Natural killer cell (primary cell): ENCODE data around the gene RAB8B. TPM values are rescaled to one million over a fixed set of nuclear protein-coding genes. Genes with fewer than 3 reads are reported as not detected.

ENCODE experiments used
- ATAC-seq, 3 donors: fragments of 150-1000 bp in 2 of 3; fragments of 200-7000 bp in 1 of 3; cut with Tn5 transposase; 1 replicate in 1 of 3; 2 replicates in 2 of 3; pipeline ENCODE4 v1.10.0; 2021; ENCODE audit warnings: mild to moderate bottlenecking in 2 of 3, moderate library complexity in 2 of 3
- DNase-seq, 2 donors: peaks; one replicate each; pipeline versions ENCODE4 v3.0.0 to v3.0.0-alpha.2; 2013 to 2021; ENCODE audit warnings: mixed read lengths in 1 of 2
- H3K27ac ChIP-seq: one replicate; pipeline ENCODE4 v1.5.1; 2013; ENCODE audit warnings: mild to moderate bottlenecking, low read length
- H3K27me3 ChIP-seq: one replicate; pipeline ENCODE4 v1.6.1; 2013; ENCODE audit warnings: low read length; ENCODE audit not compliant: control insufficient read depth, insufficient read depth
- H3K36me3 ChIP-seq: one replicate; pipeline ENCODE4 v1.6.1; 2013; ENCODE audit warnings: low read length; ENCODE audit not compliant: control insufficient read depth, insufficient read depth
- H3K4me1 ChIP-seq: one replicate; pipeline ENCODE4 v1.6.1; 2013; ENCODE audit warnings: low read length; ENCODE audit not compliant: control insufficient read depth, insufficient read depth
- H3K4me3 ChIP-seq: one replicate; pipeline ENCODE4 v1.5.1; 2013; ENCODE audit warnings: low read length
- H3K9me3 ChIP-seq: one replicate; pipeline ENCODE4 v1.6.1; 2013; ENCODE audit warnings: low read length; ENCODE audit not compliant: control insufficient read depth, insufficient read depth
- H3K27ac Mint-ChIP-seq, 2 donors: one replicate each; pipeline ENCODE4 v1.8.0; 2022; ENCODE audit warnings: mild to moderate bottlenecking in 2 of 2, mixed read lengths in 2 of 2, moderate library complexity in 1 of 2
- H3K27me3 Mint-ChIP-seq, 2 donors: one replicate each; pipeline ENCODE4 v1.8.0; 2022; ENCODE audit warnings: low read depth in 2 of 2, mixed read lengths in 2 of 2
- H3K36me3 Mint-ChIP-seq: one replicate; pipeline ENCODE4 v1.8.0; 2022; ENCODE audit warnings: mixed read lengths
- H3K4me1 Mint-ChIP-seq, 2 donors: one replicate each; pipeline ENCODE4 v1.8.0; 2022; ENCODE audit warnings: mixed read lengths in 2 of 2
- H3K4me3 Mint-ChIP-seq: one replicate; pipeline ENCODE4 v1.8.0; 2022; ENCODE audit warnings: mild to moderate bottlenecking, moderate library complexity, mixed read lengths
- H3K9me3 Mint-ChIP-seq, 2 donors: one replicate each; pipeline ENCODE4 v1.8.0; 2022; ENCODE audit warnings: mixed read lengths in 2 of 2
- CTCF ChIP-seq: fragments of 200-600 bp; IDR thresholded peaks from one replicate; pipeline ENCODE4 v1.8.0; 2022; ENCODE audit warnings: antibody characterized with exemption
- WGBS: methylation state at CpG from one replicate; pipeline ENCODE4 v1.1.7; 2013; ENCODE audit warnings: missing lambda C conversion rate; ENCODE audit not compliant: insufficient coverage; 5-methylcytosine and 5-hydroxymethylcytosine counted together
- intact Hi-C: fragments of 100-400 bp; cut with micrococcal nuclease; formaldehyde crosslinking; loops from one replicate; pipeline ENCODE4 v1.14.2; 2022
- total RNA-seq, 4 donors: library from RNA; stranded (reverse); fragments of 120-200 nt in 1 of 4; gene quantifications; one replicate each; pipeline versions ENCODE4 v1.2.3 to v1.2.4, GENCODE V29; 2013 to 2022

Gene RAB8B
- total RNA-seq, 3 donors from 2014 or later (not counting 1 experiment from before 2014, with no cell fraction given): 128 to 155 (median 137) TPM

DNA sequence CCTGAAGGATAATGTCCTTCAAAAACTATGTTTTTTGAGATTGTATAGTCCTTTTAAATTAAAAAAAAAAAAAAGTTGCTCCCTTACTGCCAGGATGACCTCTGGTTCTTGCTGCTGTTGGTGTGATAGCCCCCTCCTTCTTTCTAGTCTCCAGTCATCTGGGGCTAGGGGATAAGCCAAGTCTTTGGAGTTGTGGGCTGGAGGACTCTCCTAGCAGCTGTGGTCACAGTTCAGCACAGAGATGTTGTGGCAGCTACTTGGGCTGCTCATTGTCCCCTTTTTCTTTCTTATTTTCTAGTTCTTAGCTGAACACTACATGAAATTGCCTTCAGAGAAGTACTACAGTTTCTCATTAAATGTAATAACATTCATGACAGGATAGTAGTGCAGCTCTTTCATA is 48.8 kb downstream of the RAB8B start:
- H3K27ac Mint-ChIP-seq: peak overlapping the region; percentile 72 to 78
- DNase-seq (no peak), ATAC-seq (peak in 1 of 3 donors; percentile 5)
- intact Hi-C loops: no loop called here
- H3K9me3 Mint-ChIP-seq: no peaks in the 10 kb centered on the region
- Histone ChIP-seq H3K4me3 (no peak overlapping the region), H3K27me3 (no peaks in the 10 kb centered on the region), H3K36me3 (no peaks in the 10 kb centered on the region), H3K4me1 (peaks cover 31% of the 10 kb centered on the region), H3K9me3 (no peaks in the 10 kb centered on the region), H3K27ac (peak overlapping the region; percentile 8)
- TF ChIP-seq CTCF: no peak
- no peaks in the 10 kb centered on the region for H3K36me3 Mint-ChIP-seq
- peaks cover 82 to 83% of the 10 kb centered on the region in 2 donors for H3K4me1 Mint-ChIP-seq
- H3K4me3 Mint-ChIP-seq: no peak overlapping the region
- no peaks in the 10 kb centered on the region for H3K27me3 Mint-ChIP-seq

DNA sequence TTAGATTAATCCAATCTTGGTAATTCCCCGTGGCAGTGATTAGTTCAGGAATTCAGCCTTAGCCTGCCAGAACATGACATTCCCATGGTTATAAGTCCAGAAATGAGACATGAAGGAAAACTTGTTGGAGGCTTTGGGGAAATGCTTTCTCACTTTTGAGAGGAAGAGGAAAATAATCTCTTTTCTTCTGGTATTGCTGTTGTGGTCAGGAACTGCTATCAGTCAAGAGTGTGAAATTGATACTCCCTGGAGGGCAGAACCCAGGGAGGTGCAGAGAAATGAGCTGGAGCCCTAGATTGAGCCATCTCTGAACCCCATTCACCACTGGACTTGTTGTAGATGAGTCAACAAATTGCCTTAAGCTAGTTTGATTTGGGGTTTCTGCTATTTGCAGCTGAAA is 49.4 kb downstream of the RAB8B start:
- H3K27me3 ChIP-seq: no peaks in the 10 kb centered on the region
- H3K4me1 ChIP-seq: peaks cover 29% of the 10 kb centered on the region
- H3K36me3 ChIP-seq: no peaks in the 10 kb centered on the region
- no peaks in the 10 kb centered on the region for H3K9me3 ChIP-seq
- H3K4me3 ChIP-seq: no peak overlapping the region
- H3K4me1 Mint-ChIP-seq: peaks cover 83% of the 10 kb centered on the region in 2 donors
- ATAC-seq: peak; percentile 51 to 67 (median 60)
- no peaks in the 10 kb centered on the region for H3K36me3 Mint-ChIP-seq
- H3K4me3 Mint-ChIP-seq: peak overlapping the region; percentile 17
- no peaks in the 10 kb centered on the region for H3K27me3 Mint-ChIP-seq
- no peaks in the 10 kb centered on the region for H3K9me3 Mint-ChIP-seq
- H3K27ac Mint-ChIP-seq: peak overlapping the region; percentile 72 to 78
- no peak overlapping the region for H3K27ac ChIP-seq
- intact Hi-C loops: no loop called here
- WGBS: 80% methylated on average over 1 of the region's 1 CpG
- no peak for TF ChIP-seq CTCF
- peak in 1 of 2 donors; percentile 32 for DNase-seq

DNA sequence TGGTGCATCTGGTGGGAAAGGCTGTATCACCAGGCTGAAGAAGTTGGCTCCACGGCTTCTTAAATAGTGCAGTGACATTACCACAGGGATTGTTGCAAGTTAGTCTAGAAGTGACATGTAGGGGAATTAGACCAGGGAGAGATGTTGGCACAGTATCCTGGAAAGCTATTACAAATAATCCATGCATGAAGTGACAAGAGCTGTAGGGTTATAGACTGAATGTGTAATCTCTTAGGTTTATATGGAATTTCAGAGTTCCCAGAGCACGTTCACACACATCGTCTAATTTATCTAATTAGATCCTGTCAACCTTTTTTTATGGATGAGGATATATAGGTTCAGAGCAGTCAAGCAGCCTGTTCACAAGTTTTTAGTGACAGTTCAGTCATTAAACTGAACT is 50.7 kb downstream of the RAB8B start:
- Mint-ChIP-seq H3K9me3 (no peaks in the 10 kb centered on the region), H3K4me3 (peak overlapping the region; percentile 4), H3K36me3 (no peaks in the 10 kb centered on the region), H3K27ac (peak overlapping the region; percentile 38 to 71), H3K27me3 (no peaks in the 10 kb centered on the region), H3K4me1 (peaks cover 82% of the 10 kb centered on the region in 2 donors)
- Histone ChIP-seq H3K27me3 (no peaks in the 10 kb centered on the region), H3K4me1 (peaks cover 19% of the 10 kb centered on the region), H3K27ac (no peak overlapping the region), H3K4me3 (no peak overlapping the region), H3K9me3 (no peaks in the 10 kb centered on the region), H3K36me3 (no peaks in the 10 kb centered on the region)
- TF ChIP-seq CTCF: no peak
- intact Hi-C loops: no loop called here
- 88% methylated on average over 3 of the region's 3 CpGs for WGBS
- ATAC-seq (no peak), DNase-seq (no peak)

DNA sequence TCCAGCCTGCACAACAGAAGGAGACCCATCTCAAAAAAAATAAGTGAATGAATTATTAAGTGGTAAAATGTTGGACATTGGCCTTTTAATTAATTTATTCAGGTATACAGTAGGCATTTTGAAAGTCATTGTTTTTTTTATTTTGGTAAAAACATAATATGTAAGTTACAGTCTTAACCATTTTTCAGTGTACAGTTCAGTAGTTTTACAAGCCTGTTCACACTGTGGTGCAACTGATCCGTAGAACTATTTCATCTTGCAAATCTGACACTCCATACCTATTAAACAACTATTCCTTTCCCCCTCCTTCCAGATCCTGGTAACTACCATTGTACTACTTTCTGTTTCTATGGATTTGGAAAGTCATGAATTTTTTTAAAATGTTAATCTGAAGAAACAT is 51.9 kb downstream of the RAB8B start:
- H3K4me1 ChIP-seq: peaks cover 24% of the 10 kb centered on the region
- intact Hi-C loops: no loop called here
- 75% methylated on average over 1 of the region's 1 CpG for WGBS

More for the DNA sequence above, 51.9 kb downstream of the RAB8B start:
- Mint-ChIP-seq H3K4me3 (no peak overlapping the region), H3K36me3 (peaks cover 3% of the 10 kb centered on the region), H3K9me3 (no peaks in the 10 kb centered on the region), H3K27ac (peak overlapping the region; percentile 71 to 73), H3K27me3 (no peaks in the 10 kb centered on the region), H3K4me1 (peaks cover 75 to 79% of the 10 kb centered on the region in 2 donors)
- H3K36me3 ChIP-seq: peaks cover 6% of the 10 kb centered on the region
- no peak for DNase-seq
- no peaks in the 10 kb centered on the region for H3K27me3 ChIP-seq
- H3K4me3 ChIP-seq: no peak overlapping the region
- ATAC-seq: no peak
- no peak overlapping the region for H3K27ac ChIP-seq
- no peak for TF ChIP-seq CTCF
- H3K9me3 ChIP-seq: no peaks in the 10 kb centered on the region
